ENCODE data around the gene FXYD7. TPM values are rescaled to one million over a fixed set of nuclear protein-coding genes. Genes with fewer than 3 reads are reported as not detected.
"Not testable (repeated sequence)": the region's sequence is repeated elsewhere in the genome, so short reads cannot be mapped to it uniquely, and the experiment has no call there.

Gene FXYD7
- total and polyA plus RNA-seq, 12 donors, result 0.10 to 0.37 (median 0.29) TPM; not detected in 8

GRCh38 chr19:35194012-35194984, 51.2 kb downstream of the FXYD7 start:
- WGBS, 2 donors, result 74 to 77% methylated on average over 9 of the region's 9 CpGs
- no peak for ATAC-seq
- H3K4me1 ChIP-seq, result no peaks in the 10 kb centered on the region
- no peak for DNase-seq
- no peak overlapping the region for H3K27ac ChIP-seq
- TF ChIP-seq CTCF (IDR thresholded peaks at IDR 0.05), result no peak
- peaks cover 0 to 5% (median 0%) of the 10 kb centered on the region in 7 donors for H3K27me3 ChIP-seq
- no peak overlapping the region for H3K4me3 ChIP-seq
- H3K9me3 ChIP-seq, result peaks cover 0 to 7% (median 0%) of the 10 kb centered on the region in 11 donors
- H3K36me3 ChIP-seq, result no peaks in the 10 kb centered on the region
- intact Hi-C loops (cut with DNase I), result no loop called here

GRCh38 chr19:35195830-35196229, 52.8 kb downstream of the FXYD7 start:
- no peaks in the 10 kb centered on the region for H3K36me3 ChIP-seq
- no peak for DNase-seq
- intact Hi-C loops (cut with DNase I), result no loop called here
- H3K27me3 ChIP-seq, result peaks cover 0 to 4% (median 0%) of the 10 kb centered on the region in 7 donors
- ATAC-seq, result no peak
- 65 to 67% methylated on average over 2 of the region's 2 CpGs for WGBS, 2 donors
- H3K9me3 ChIP-seq, result peaks cover 0 to 7% (median 0%) of the 10 kb centered on the region in 11 donors
- H3K4me1 ChIP-seq, result peaks cover 0 to 6% (median 0%) of the 10 kb centered on the region in 9 donors
- H3K27ac ChIP-seq, result no peak overlapping the region
- TF ChIP-seq CTCF (IDR thresholded peaks at IDR 0.05), result no peak
- H3K4me3 ChIP-seq, result no peak overlapping the region

GRCh38 chr19:35196861-35197260, 53.8 kb downstream of the FXYD7 start:
- DNase-seq; H3K36me3 ChIP-seq; ATAC-seq; intact Hi-C loops (cut with DNase I); H3K4me3 ChIP-seq; H3K9me3 ChIP-seq; H3K27ac ChIP-seq; H3K4me1 ChIP-seq; H3K27me3 ChIP-seq: not testable (repeated sequence)
- 80 to 82% methylated on average over 6 of the region's 6 CpGs for WGBS, 2 donors

- Histone ChIP-seq H3K27me3 (peaks cover 0 to 4% (median 0%) of the 10 kb centered on the region in 7 donors), H3K36me3 (no peaks in the 10 kb centered on the region), H3K27ac (no peak overlapping the region), H3K9me3 (no peaks in the 10 kb centered on the region), H3K4me1 (peaks cover 0 to 6% (median 0%) of the 10 kb centered on the region in 9 donors), H3K4me3 (no peak overlapping the region)
- no peak for TF ChIP-seq CTCF (IDR thresholded peaks at IDR 0.05)
- intact Hi-C loops (cut with DNase I), result no loop called here
- ATAC-seq (no peak), DNase-seq (no peak)
- 67 to 71% methylated on average over 2 of the region's 2 CpGs for WGBS, 2 donors
Observed at GRCh38 chr19:35199481-35199880, 56.4 kb downstream of the FXYD7 start.
